Measurements from ENCODE around the gene C9.

DNA sequence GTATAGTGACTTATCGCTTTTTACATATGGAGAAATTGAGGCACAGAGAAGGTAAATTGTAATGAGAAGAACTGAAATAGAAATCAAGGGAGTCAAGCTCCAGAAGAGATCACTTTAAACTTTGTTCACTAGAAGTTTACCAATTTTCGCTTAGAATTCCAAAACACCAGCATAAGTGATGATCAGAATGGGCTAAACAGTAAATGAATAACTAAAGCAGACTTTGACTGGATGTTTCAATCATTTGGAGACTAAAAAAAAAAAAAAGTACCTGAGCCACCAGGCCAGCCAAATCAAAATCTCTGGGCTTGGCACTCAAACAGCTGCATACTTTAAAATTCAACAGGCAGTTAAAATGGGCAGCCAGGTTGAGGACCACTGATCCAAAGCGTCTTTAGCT, 106.7 kb downstream of the C9 start:
- TF ChIP-seq, protein P1, sequence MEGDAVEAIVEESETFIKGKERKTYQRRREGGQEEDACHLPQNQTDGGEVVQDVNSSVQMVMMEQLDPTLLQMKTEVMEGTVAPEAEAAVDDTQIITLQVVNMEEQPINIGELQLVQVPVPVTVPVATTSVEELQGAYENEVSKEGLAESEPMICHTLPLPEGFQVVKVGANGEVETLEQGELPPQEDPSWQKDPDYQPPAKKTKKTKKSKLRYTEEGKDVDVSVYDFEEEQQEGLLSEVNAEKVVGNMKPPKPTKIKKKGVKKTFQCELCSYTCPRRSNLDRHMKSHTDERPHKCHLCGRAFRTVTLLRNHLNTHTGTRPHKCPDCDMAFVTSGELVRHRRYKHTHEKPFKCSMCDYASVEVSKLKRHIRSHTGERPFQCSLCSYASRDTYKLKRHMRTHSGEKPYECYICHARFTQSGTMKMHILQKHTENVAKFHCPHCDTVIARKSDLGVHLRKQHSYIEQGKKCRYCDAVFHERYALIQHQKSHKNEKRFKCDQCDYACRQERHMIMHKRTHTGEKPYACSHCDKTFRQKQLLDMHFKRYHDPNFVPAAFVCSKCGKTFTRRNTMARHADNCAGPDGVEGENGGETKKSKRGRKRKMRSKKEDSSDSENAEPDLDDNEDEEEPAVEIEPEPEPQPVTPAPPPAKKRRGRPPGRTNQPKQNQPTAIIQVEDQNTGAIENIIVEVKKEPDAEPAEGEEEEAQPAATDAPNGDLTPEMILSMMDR (IDR thresholded peaks at IDR 0.05) = no peak
- TF ChIP-seq POLR2A (IDR thresholded peaks at IDR 0.05) (no peak), POLR2AphosphoS5 (IDR thresholded peaks at IDR 0.05) (no peak)

Data from transverse colon (tissue), 4 donors.